Measurements from ENCODE around the gene OXCT1. TPM values are rescaled to one million over a fixed set of nuclear protein-coding genes. Genes with fewer than 3 reads are reported as not detected.
A peak's percentile ranks its signal among the peaks of the same experiment; 100 is the strongest.
"Not testable (repeated sequence)": the region's sequence is repeated elsewhere in the genome, so short reads cannot be mapped to it uniquely, and the experiment has no call there.

OXCT1 gene
- total and polyA plus RNA-seq, 2 experiments from 2014 or later: 16.1 to 20.5 TPM

DNA sequence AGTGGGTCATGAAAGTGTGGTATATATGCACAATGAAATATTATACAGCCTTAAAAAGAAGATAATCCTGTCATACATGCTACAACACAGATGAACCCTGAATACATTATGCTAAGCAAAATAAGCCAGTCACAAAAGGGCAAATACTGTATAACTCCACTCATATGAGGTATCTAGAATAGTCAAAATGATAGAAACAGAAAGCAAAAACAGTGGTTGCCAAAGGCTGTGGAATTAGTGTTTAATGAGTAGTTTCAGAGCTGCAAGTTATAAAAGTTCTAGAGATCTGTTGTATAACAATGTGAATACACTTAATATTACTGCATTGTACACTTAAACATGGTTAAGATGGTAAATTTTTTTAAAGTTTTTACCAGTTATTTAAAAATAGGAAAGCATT, 135.0 kb downstream of the OXCT1 start:
- Histone ChIP-seq H3F3A (ENCODE audit: insufficient read depth) (no peaks in the 10 kb centered on the region), H3K4me3 (no peak overlapping the region)

DNA sequence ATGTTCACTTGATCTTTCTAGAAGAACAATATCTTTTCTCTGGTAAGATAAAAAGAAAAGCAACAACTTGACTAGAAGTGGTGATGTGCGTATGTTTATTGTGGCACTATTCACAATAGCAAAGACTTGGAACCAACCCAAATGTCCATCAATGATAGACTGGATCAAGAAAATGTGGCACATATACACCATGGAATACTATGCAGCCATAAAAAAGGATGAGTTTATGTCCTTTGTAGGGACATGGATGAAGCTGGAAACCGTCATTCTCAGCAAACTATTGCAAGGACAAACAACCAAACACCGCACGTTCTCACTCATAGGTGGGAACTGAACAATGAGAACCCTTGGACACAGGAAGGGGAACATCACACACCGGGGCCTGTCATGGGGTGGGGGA, 140.8 kb downstream of the OXCT1 start:
- H3K36me3 ChIP-seq (ENCODE audit: low read depth); H2AFZ ChIP-seq; H3K4me2 ChIP-seq (ENCODE audit: unreplicated experiment); H3K4me1 ChIP-seq (ENCODE audit: insufficient read depth); H3K4me3 ChIP-seq; H3K9ac ChIP-seq; H3K9me3 ChIP-seq (ENCODE audit: low read depth); H3F3A ChIP-seq (ENCODE audit: insufficient read depth); H3K9me2 ChIP-seq (ENCODE audit: insufficient read depth); in situ Hi-C loops (cut with MboI); H3K27me3 ChIP-seq (replicated peaks; ENCODE audit: insufficient read depth); H4K20me1 ChIP-seq (ENCODE audit: insufficient read depth); DNase-seq; H3K27ac ChIP-seq; H3K79me2 ChIP-seq (ENCODE audit: insufficient read depth): not testable (repeated sequence)
- 95 to 98% methylated on average over 5 of the region's 5 CpGs for WGBS, 2 experiments (ENCODE audit: low coverage in 1 of 2, low lambda C conversion rate in 2 of 2, missing lambda C conversion rate in 2 of 2)

More for the DNA sequence above, 135.0 kb downstream of the OXCT1 start:
- no peak overlapping the region for H3K4me2 ChIP-seq (ENCODE audit: unreplicated experiment)
- H2AFZ ChIP-seq: no peak overlapping the region
- H3K36me3 ChIP-seq (ENCODE audit: low read depth): no peaks in the 10 kb centered on the region
- no peak overlapping the region for H3K27ac ChIP-seq
- no peaks in the 10 kb centered on the region for H3K9me3 ChIP-seq (ENCODE audit: low read depth)
- H4K20me1 ChIP-seq (ENCODE audit: insufficient read depth): no peaks in the 10 kb centered on the region
- TF ChIP-seq EZH2phosphoT487 (IDR thresholded peaks at IDR 0.05; ENCODE audit: insufficient read depth, low read depth): no peak
- no peak for TF ChIP-seq EZH2 (IDR thresholded peaks at IDR 0.05; ENCODE audit: insufficient read depth, poor library complexity, severe bottlenecking)
- no peaks in the 10 kb centered on the region for H3K27me3 ChIP-seq (replicated peaks; ENCODE audit: insufficient read depth)
- H3K9ac ChIP-seq: no peak overlapping the region
- no peaks in the 10 kb centered on the region; the same call in 1 of the 2 replicates for H3K9me2 ChIP-seq (ENCODE audit: insufficient read depth)
- DNase-seq: no peak
- H3K79me2 ChIP-seq (ENCODE audit: insufficient read depth): no peaks in the 10 kb centered on the region
- no peaks in the 10 kb centered on the region for H3K4me1 ChIP-seq (ENCODE audit: insufficient read depth)
- in situ Hi-C loops (cut with MboI): no loop called here

DNA sequence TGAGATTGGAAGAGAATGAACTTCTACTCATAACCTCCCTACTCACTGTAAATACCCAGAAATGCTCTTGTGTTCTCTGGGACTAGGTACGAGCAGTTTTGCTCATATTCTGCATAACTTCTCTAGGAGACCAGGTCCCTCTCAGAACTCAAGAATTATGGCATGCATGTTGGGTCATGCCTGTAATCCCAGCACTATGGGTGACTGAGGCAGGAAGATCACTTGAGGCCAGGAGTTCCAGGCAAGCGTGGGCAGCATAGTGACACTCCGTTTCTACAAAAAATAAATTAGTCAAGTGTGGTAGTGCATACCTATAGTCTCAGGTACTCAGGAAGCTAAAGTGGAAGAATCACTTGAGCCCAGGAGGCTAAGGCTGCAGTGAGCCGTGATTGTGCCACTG, 141.9 kb downstream of the OXCT1 start:
- H3K9ac ChIP-seq: no peak overlapping the region
- TF ChIP-seq EZH2 (IDR thresholded peaks at IDR 0.05; ENCODE audit: insufficient read depth, poor library complexity, severe bottlenecking): no peak
- no peak overlapping the region for H2AFZ ChIP-seq
- H3K36me3 ChIP-seq (ENCODE audit: low read depth): no peaks in the 10 kb centered on the region
- no peak overlapping the region for H3K4me2 ChIP-seq (ENCODE audit: unreplicated experiment)
- in situ Hi-C loops (cut with MboI): no loop called here
- no peak for DNase-seq
- no peaks in the 10 kb centered on the region for H3K9me2 ChIP-seq (ENCODE audit: insufficient read depth)
- H3K4me3 ChIP-seq: no peak overlapping the region
- 96 to 98% methylated on average over 4 of the region's 4 CpGs for WGBS, 2 experiments (ENCODE audit: low coverage in 1 of 2, low lambda C conversion rate in 2 of 2, missing lambda C conversion rate in 2 of 2)
- no peaks in the 10 kb centered on the region for H4K20me1 ChIP-seq (ENCODE audit: insufficient read depth)
- no peaks in the 10 kb centered on the region for H3K27me3 ChIP-seq (replicated peaks; ENCODE audit: insufficient read depth)
- H3F3A ChIP-seq (ENCODE audit: insufficient read depth): no peaks in the 10 kb centered on the region
- H3K4me1 ChIP-seq (ENCODE audit: insufficient read depth): no peaks in the 10 kb centered on the region
- no peak overlapping the region for H3K27ac ChIP-seq
- no peaks in the 10 kb centered on the region for H3K9me3 ChIP-seq (ENCODE audit: low read depth)
- H3K79me2 ChIP-seq (ENCODE audit: insufficient read depth): no peaks in the 10 kb centered on the region

GRCh38 chr5:41722359-41722950, 147.8 kb downstream of the OXCT1 start:
- no peaks in the 10 kb centered on the region for H3K4me1 ChIP-seq (ENCODE audit: insufficient read depth)
- WGBS, 2 experiments (ENCODE audit: low coverage in 1 of 2, low lambda C conversion rate in 2 of 2, missing lambda C conversion rate in 2 of 2): 53 to 60% methylated on average over 3 of the region's 3 CpGs
- in situ Hi-C loops (cut with MboI): no loop called here

DNA sequence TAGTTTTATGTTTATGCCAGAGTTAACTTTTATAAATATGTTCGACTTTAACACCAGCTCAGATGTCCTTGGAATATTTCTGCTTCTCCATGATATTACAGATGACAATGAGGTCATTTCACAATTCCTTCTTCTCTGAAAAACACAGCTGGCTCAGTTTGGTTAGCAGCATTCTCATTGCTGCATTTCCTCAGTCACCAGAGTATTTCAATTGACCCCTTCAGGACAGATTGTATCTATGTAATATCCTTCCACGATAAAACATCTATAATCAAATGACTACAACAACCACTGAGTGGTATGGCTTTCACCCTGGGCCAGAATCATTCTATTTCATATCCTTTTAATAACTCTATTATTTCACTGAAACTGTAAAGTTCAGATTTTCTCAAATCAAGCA, 148.7 kb downstream of the OXCT1 start:
- H4K20me1 ChIP-seq (ENCODE audit: insufficient read depth): no peaks in the 10 kb centered on the region
- H3K9ac ChIP-seq: no peak overlapping the region
- no peak overlapping the region for H3K4me3 ChIP-seq
- H3K9me3 ChIP-seq (ENCODE audit: low read depth): no peaks in the 10 kb centered on the region
- H3K27ac ChIP-seq: no peak overlapping the region
- no peaks in the 10 kb centered on the region for H3K36me3 ChIP-seq (ENCODE audit: low read depth)
- in situ Hi-C loops (cut with MboI): no loop called here
- H2AFZ ChIP-seq: no peak overlapping the region
- 6% methylated on average over 2 of the region's 2 CpGs for WGBS, 2 experiments (ENCODE audit: low coverage in 1 of 2, low lambda C conversion rate in 2 of 2, missing lambda C conversion rate in 2 of 2)
- no peaks in the 10 kb centered on the region for H3F3A ChIP-seq (ENCODE audit: insufficient read depth)
- DNase-seq: peak; percentile 1
- TF ChIP-seq EZH2 (IDR thresholded peaks at IDR 0.05; ENCODE audit: insufficient read depth, poor library complexity, severe bottlenecking): no peak
- no peak for TF ChIP-seq EZH2phosphoT487 (IDR thresholded peaks at IDR 0.05; ENCODE audit: insufficient read depth, low read depth)
- no peaks in the 10 kb centered on the region for H3K27me3 ChIP-seq (replicated peaks; ENCODE audit: insufficient read depth)
- H3K4me2 ChIP-seq (ENCODE audit: unreplicated experiment): no peak overlapping the region
- H3K9me2 ChIP-seq (ENCODE audit: insufficient read depth): no peaks in the 10 kb centered on the region
- H3K79me2 ChIP-seq (ENCODE audit: insufficient read depth): no peaks in the 10 kb centered on the region
- no peaks in the 10 kb centered on the region for H3K4me1 ChIP-seq (ENCODE audit: insufficient read depth)

More at GRCh38 chr5:41722359-41722950, 147.8 kb downstream of the OXCT1 start:
- no peaks in the 10 kb centered on the region for H3F3A ChIP-seq (ENCODE audit: insufficient read depth)
- H3K4me2 ChIP-seq (ENCODE audit: unreplicated experiment): no peak overlapping the region
- H3K79me2 ChIP-seq (ENCODE audit: insufficient read depth): no peaks in the 10 kb centered on the region
- no peaks in the 10 kb centered on the region for H3K9me3 ChIP-seq (ENCODE audit: low read depth)
- H3K9ac ChIP-seq: no peak overlapping the region
- DNase-seq: peak; percentile 16
- no peak for TF ChIP-seq EZH2 (IDR thresholded peaks at IDR 0.05; ENCODE audit: insufficient read depth, poor library complexity, severe bottlenecking)
- TF ChIP-seq EZH2phosphoT487 (IDR thresholded peaks at IDR 0.05; ENCODE audit: insufficient read depth, low read depth): no peak
- no peak overlapping the region for H3K27ac ChIP-seq
- no peaks in the 10 kb centered on the region for H3K27me3 ChIP-seq (replicated peaks; ENCODE audit: insufficient read depth)
- no peak overlapping the region for H2AFZ ChIP-seq
- no peak overlapping the region for H3K4me3 ChIP-seq
- no peaks in the 10 kb centered on the region for H3K36me3 ChIP-seq (ENCODE audit: low read depth)
- no peaks in the 10 kb centered on the region for H4K20me1 ChIP-seq (ENCODE audit: insufficient read depth)
- no peaks in the 10 kb centered on the region for H3K9me2 ChIP-seq (ENCODE audit: insufficient read depth)

Data from GM23248 (cell line).